D721Med (cell line): Measurements from ENCODE around the gene ALKBH8.
"Not testable (repeated sequence)": the region's sequence is repeated elsewhere in the genome, so short reads cannot be mapped to it uniquely, and the experiment has no call there.

ENCODE experiments used
- DNase-seq: peaks from one replicate; pipeline ENCODE4 v3.0.0; 2011; ENCODE audit warnings: low spot score; ENCODE audit not compliant: insufficient read length
- FAIRE-seq: peaks from 2 replicates; lab custom pipeline; 2011; peaks lifted over from hg19 to GRCh38; lab: Jason Lieb, UNC
- CTCF ChIP-seq: IDR thresholded peaks from 2 replicates; pipeline ENCODE4 v1.5.1; 2012; ENCODE audit warnings: mild to moderate bottlenecking, control low read depth; ENCODE audit not compliant: insufficient read depth; ENCODE audit errors: missing control alignments

The ALKBH8 gene

GRCh38 chr11:107591378-107592230 lies 26.1 kb upstream of the ALKBH8 start:
- FAIRE-seq = no peak
- DNase-seq = no peak

GRCh38 chr11:107590460-107591377 lies 25.2 kb upstream of the ALKBH8 start, which contains the start of gene ELMOD1:
TSS of gene ELMOD1 (plus strand) at chr11:107591147. CDS start at chr11:107618190, 27,043 bp downstream.
- FAIRE-seq (no peak), DNase-seq (peak; percentile 56)

More at GRCh38 chr11:107591378-107592230, 26.1 kb upstream of the ALKBH8 start:
- TF ChIP-seq CTCF = no peak

GRCh38 chr11:107587306-107587979 lies 21.9 kb upstream of the ALKBH8 start:
- FAIRE-seq (no peak), DNase-seq (no peak)
- no peak for TF ChIP-seq CTCF

More at GRCh38 chr11:107590460-107591377, 25.2 kb upstream of the ALKBH8 start, which contains the start of gene ELMOD1:
- TF ChIP-seq CTCF = peak; percentile 4

GRCh38 chr11:107583629-107584195 lies 18.2 kb upstream of the ALKBH8 start:
- no peak for TF ChIP-seq CTCF
- FAIRE-seq (no peak), DNase-seq (no peak)

GRCh38 chr11:107581147-107581546 lies 15.6 kb upstream of the ALKBH8 start:
- no peak for DNase-seq
- no peak for TF ChIP-seq CTCF
- no peak for FAIRE-seq

- FAIRE-seq = not testable (repeated sequence)
Measured at GRCh38 chr11:107579169-107579568, 13.6 kb upstream of the ALKBH8 start.

More at GRCh38 chr11:107579169-107579568, 13.6 kb upstream of the ALKBH8 start:
- not testable (repeated sequence) for DNase-seq
